Suprapubic skin (tissue), 4 donors: Measurements from ENCODE around the gene FGF4.

Experiments
- EP300 ChIP-seq: sonication (generic); formaldehyde crosslinking; IDR thresholded peaks from one replicate; pipeline ENCODE4 v1.6.1; 2017; ENCODE audit warnings: antibody characterized with exemption
- POLR2A ChIP-seq, 2 donors: fragments of 450-650 bp; IDR thresholded peaks; one replicate each; pipeline ENCODE4 v1.6.1; 2017; ENCODE audit warnings: antibody characterized with exemption in 2 of 2, mild to moderate bottlenecking in 2 of 2, moderate library complexity in 2 of 2
- POLR2AphosphoS5 ChIP-seq, 3 donors: sonication (generic); formaldehyde crosslinking; IDR thresholded peaks; one replicate each; pipeline ENCODE4 v1.6.1; 2017; ENCODE audit warnings: antibody characterized with exemption in 3 of 3
- TF ChIP-seq, protein P1 (sequence below), 2 donors: fragments of 200-600 bp in 1 of 2; fragments of 450-650 bp in 1 of 2; sonication (generic) in 1 of 2; IDR thresholded peaks; one replicate each; pipeline ENCODE4 v1.5.1; 2016 to 2019; ENCODE audit warnings: antibody characterized with exemption in 2 of 2, mild to moderate bottlenecking in 1 of 2, moderate library complexity in 1 of 2

DNA sequence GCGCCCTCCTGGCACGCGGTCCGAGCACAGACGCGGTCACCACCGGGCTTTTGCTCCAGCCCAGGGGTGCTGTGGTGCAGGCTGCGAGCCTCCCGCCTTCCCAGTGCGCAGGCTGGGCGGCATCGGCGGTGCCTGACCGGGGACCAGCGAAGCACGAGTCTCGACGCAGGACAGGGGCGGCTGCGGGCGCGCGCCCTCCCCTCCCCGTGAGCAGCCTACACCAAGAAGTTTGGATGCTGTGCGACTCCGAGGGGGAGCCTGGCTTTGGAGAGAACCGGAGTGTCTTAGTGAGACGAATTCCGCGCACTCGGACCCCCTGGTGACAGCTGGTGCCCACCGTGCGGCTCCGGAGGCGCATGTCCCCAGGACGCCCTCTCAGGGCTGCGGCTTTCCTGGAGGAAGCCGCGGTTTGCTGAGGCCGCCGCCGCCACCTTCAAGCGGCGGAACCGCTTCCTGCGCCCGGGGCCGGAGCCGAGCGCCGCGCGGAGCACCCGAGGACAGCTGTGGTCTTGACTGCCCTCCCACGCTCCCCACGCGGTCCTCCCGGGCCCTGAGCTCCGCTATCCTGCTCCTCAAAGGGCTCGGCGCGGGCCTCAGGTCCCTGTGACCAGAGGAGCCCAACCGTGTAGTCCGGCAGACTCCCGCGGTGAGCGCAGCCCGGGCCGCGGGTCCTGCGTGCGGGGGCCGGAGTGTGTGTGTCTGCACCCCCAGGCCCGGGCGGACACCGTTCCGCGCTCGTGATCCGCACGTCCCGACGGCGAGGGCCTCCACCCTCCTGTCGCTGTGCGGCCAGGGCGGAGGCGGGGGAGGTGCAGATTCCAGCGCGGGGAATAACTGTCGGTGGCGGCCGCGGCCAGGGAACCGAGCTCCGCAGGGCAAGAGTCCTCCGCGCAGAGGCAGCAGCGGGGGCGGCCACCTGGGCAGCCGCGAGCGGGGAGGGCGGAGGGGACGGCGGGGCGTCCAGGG is 42.4 kb upstream of the FGF4 start:
- TF ChIP-seq POLR2AphosphoS5 (IDR thresholded peaks at IDR 0.05) (no peak), POLR2A (IDR thresholded peaks at IDR 0.05) (no peak), EP300 (no peak)
- TF ChIP-seq, protein P1, sequence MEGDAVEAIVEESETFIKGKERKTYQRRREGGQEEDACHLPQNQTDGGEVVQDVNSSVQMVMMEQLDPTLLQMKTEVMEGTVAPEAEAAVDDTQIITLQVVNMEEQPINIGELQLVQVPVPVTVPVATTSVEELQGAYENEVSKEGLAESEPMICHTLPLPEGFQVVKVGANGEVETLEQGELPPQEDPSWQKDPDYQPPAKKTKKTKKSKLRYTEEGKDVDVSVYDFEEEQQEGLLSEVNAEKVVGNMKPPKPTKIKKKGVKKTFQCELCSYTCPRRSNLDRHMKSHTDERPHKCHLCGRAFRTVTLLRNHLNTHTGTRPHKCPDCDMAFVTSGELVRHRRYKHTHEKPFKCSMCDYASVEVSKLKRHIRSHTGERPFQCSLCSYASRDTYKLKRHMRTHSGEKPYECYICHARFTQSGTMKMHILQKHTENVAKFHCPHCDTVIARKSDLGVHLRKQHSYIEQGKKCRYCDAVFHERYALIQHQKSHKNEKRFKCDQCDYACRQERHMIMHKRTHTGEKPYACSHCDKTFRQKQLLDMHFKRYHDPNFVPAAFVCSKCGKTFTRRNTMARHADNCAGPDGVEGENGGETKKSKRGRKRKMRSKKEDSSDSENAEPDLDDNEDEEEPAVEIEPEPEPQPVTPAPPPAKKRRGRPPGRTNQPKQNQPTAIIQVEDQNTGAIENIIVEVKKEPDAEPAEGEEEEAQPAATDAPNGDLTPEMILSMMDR (IDR thresholded peaks at IDR 0.05), result no peak
